H9 (cell line): ENCODE data around the gene PLXNA1. TPM values are rescaled to one million over a fixed set of nuclear protein-coding genes. Genes with fewer than 3 reads are reported as not detected.

Source experiments
- DNase-seq: peaks from one replicate; pipeline ENCODE4 v3.0.0-alpha.2; 2017
- H2AFZ ChIP-seq: one replicate; pipeline ENCODE4 v1.6.1; 2013; ENCODE audit warnings: mild to moderate bottlenecking, low read length, control low read depth, moderate library complexity
- H2AK5ac ChIP-seq: 2 replicates; pipeline ENCODE4 v1.6.1; 2013; ENCODE audit warnings: low read length, control low read depth, mixed read lengths; ENCODE audit not compliant: insufficient read length
- H2BK120ac ChIP-seq: one replicate; pipeline ENCODE4 v1.6.1; 2013; ENCODE audit warnings: low read depth, mild to moderate bottlenecking, low read length, control low read depth, inconsistent platforms; ENCODE audit not compliant: poor library complexity, severe bottlenecking
- H2BK12ac ChIP-seq: 2 replicates; pipeline ENCODE4 v1.6.1; 2013; ENCODE audit warnings: low read length, control low read depth, mixed read lengths, low read depth; ENCODE audit not compliant: insufficient read length
- H2BK15ac ChIP-seq: 2 replicates; pipeline ENCODE4 v1.6.1; 2013; ENCODE audit warnings: low read depth, low read length, control low read depth
- H2BK20ac ChIP-seq: one replicate; pipeline ENCODE4 v1.6.1; 2013; ENCODE audit warnings: low read depth, mild to moderate bottlenecking, low read length, control low read depth, inconsistent platforms; ENCODE audit not compliant: poor library complexity, severe bottlenecking
- H2BK5ac ChIP-seq: 2 replicates; pipeline ENCODE4 v1.6.1; 2013; ENCODE audit warnings: low read length, control low read depth, mixed read lengths; ENCODE audit not compliant: insufficient read length
- H3K14ac ChIP-seq: 2 replicates; pipeline ENCODE4 v1.6.1; 2013; ENCODE audit warnings: low read length, control low read depth; ENCODE audit not compliant: insufficient read depth
- H3K18ac ChIP-seq: 2 replicates; pipeline ENCODE4 v1.6.1; 2013; ENCODE audit warnings: low read depth, mild to moderate bottlenecking, mixed read lengths, low read length, control low read depth; ENCODE audit not compliant: insufficient read length
- H3K23ac ChIP-seq: 2 replicates; pipeline ENCODE4 v1.6.1; 2013; ENCODE audit warnings: low read length, control low read depth, mixed read lengths, low read depth; ENCODE audit not compliant: insufficient read length
- H3K23me2 ChIP-seq: 2 replicates; pipeline ENCODE4 v1.6.1; 2013; ENCODE audit warnings: low read depth, mild to moderate bottlenecking, mixed read lengths, low read length, control low read depth; ENCODE audit not compliant: insufficient read length, poor library complexity, severe bottlenecking
- H3K27ac ChIP-seq: 2 replicates; pipeline ENCODE4 v1.5.1; 2013; ENCODE audit warnings: low read length, control low read depth, mixed read lengths, low read depth; ENCODE audit not compliant: insufficient read length
- H3K27me3 ChIP-seq: 2 replicates; pipeline ENCODE4 v1.6.1; 2013; ENCODE audit warnings: low read length, control low read depth, inconsistent platforms; ENCODE audit not compliant: insufficient read depth
- H3K4ac ChIP-seq: 2 replicates; pipeline ENCODE4 v1.6.1; 2013; ENCODE audit warnings: low read depth, mild to moderate bottlenecking, control low read depth, inconsistent platforms, low read length, moderate library complexity
- H3K4me1 ChIP-seq: 2 replicates; pipeline ENCODE4 v1.6.1; 2013; ENCODE audit warnings: low read length, control low read depth, inconsistent platforms; ENCODE audit not compliant: insufficient read depth
- H3K4me2 ChIP-seq: 2 replicates; pipeline ENCODE4 v1.6.1; 2013; ENCODE audit warnings: low read length, control low read depth, mixed read lengths; ENCODE audit not compliant: insufficient read length, insufficient read depth
- H3K56ac ChIP-seq: 2 replicates; pipeline ENCODE4 v1.6.1; 2013; ENCODE audit warnings: low read depth, mild to moderate bottlenecking, mixed read lengths, low read length, control low read depth; ENCODE audit not compliant: insufficient read length
- H3K79me1 ChIP-seq: 2 replicates; pipeline ENCODE4 v1.6.1; 2013; ENCODE audit warnings: low read depth, mild to moderate bottlenecking, moderate library complexity, low read length, control low read depth, inconsistent platforms; ENCODE audit not compliant: insufficient read depth, poor library complexity, severe bottlenecking
- H3K79me2 ChIP-seq: 2 replicates; pipeline ENCODE4 v1.6.1; 2013; ENCODE audit warnings: low read length, control low read depth, inconsistent platforms; ENCODE audit not compliant: insufficient read depth
- H3K9ac ChIP-seq: 2 replicates; pipeline ENCODE4 v1.6.1; 2013; ENCODE audit warnings: low read length, control low read depth, mixed read lengths; ENCODE audit not compliant: insufficient read length; ENCODE audit errors: extremely low read depth
- H3K9me3 ChIP-seq: one replicate; pipeline ENCODE4 v1.6.1; 2013; ENCODE audit warnings: low read depth, low read length, inconsistent platforms; ENCODE audit not compliant: control insufficient read depth
- H3T11ph ChIP-seq: one replicate; pipeline ENCODE4 v1.6.1; 2013; ENCODE audit warnings: mild to moderate bottlenecking, low read length, control low read depth, inconsistent platforms
- H4K20me1 ChIP-seq: one replicate; pipeline ENCODE4 v1.6.1; 2013; ENCODE audit not compliant: control insufficient read depth, insufficient read length, insufficient read depth
- H4K5ac ChIP-seq: 2 replicates; pipeline ENCODE4 v1.6.1; 2013; ENCODE audit warnings: low read depth, mild to moderate bottlenecking, mixed read lengths, low read length, control low read depth; ENCODE audit not compliant: insufficient read length
- H4K8ac ChIP-seq: replicated peaks from 2 replicates; pipeline ENCODE4 v1.6.1; 2013; ENCODE audit warnings: low read length, control low read depth, mixed read lengths, low read depth; ENCODE audit not compliant: insufficient read length
- H4K91ac ChIP-seq: 2 replicates; pipeline ENCODE4 v1.6.1; 2013; ENCODE audit warnings: low read depth, mild to moderate bottlenecking, moderate library complexity, mixed read lengths, low read length, control low read depth; ENCODE audit not compliant: insufficient read length
- H3K27ac Mint-ChIP-seq, 3 experiments: 2 replicates in 2 of 3; 3 replicates in 1 of 3; pipeline ENCODE4 v1.8.0; 2020 to 2021; ENCODE audit warnings: mixed read lengths in 3 of 3, mild to moderate bottlenecking in 1 of 3, moderate library complexity in 1 of 3
- H3K27me3 Mint-ChIP-seq: 2 replicates; pipeline ENCODE4 v1.8.0; 2021; ENCODE audit warnings: low read depth, mild to moderate bottlenecking, moderate library complexity, mixed read lengths
- H3K36me3 Mint-ChIP-seq, 3 experiments: 2 replicates in 2 of 3; 3 replicates in 1 of 3; pipeline ENCODE4 v1.8.0; 2020 to 2021; ENCODE audit warnings: low read depth in 3 of 3, mixed read lengths in 3 of 3; ENCODE audit not compliant: insufficient read depth in 1 of 3
- H3K4me1 Mint-ChIP-seq, 2 experiments: 2 replicates each; pipeline ENCODE4 v1.8.0; 2020; ENCODE audit warnings: mixed read lengths in 2 of 2
- H3K4me3 Mint-ChIP-seq, 2 experiments: 2 replicates in 1 of 2; 3 replicates in 1 of 2; pipeline ENCODE4 v1.8.0; 2020 to 2021; ENCODE audit warnings: mild to moderate bottlenecking in 2 of 2, mixed read lengths in 2 of 2, moderate library complexity in 1 of 2
- H3K9me3 Mint-ChIP-seq, 2 experiments: 2 replicates in 1 of 2; 3 replicates in 1 of 2; pipeline ENCODE4 v1.8.0; 2020; ENCODE audit warnings: mild to moderate bottlenecking in 2 of 2, mixed read lengths in 2 of 2, moderate library complexity in 1 of 2
- CTCF ChIP-seq: fragments of 200-600 bp; sonication (generic); conservative IDR thresholded peaks from 3 replicates; pipeline ENCODE4 v1.8.0; 2021; ENCODE audit warnings: antibody characterized with exemption, mild to moderate bottlenecking
- WGBS: extraction: QIAGEN DNeasy Blood & Tissue Kit; methylation state at CpG from one replicate; pipeline ENCODE4 v1.1.7; 2013; ENCODE audit warnings: missing lambda C conversion rate, low lambda C conversion rate, mixed read lengths; ENCODE audit not compliant: insufficient read length; ENCODE audit errors: extremely low coverage; 5-methylcytosine and 5-hydroxymethylcytosine counted together
- total RNA-seq: library from RNA; stranded (reverse); gene quantifications from 2 replicates; pipeline ENCODE4 v1.2.1, GENCODE V29; 2021

Gene PLXNA1
- total RNA-seq, 1 experiment from 2014 or later = 42.1 TPM

GRCh38 chr3:127020543-127020942 lies 37.6 kb downstream of the PLXNA1 start:
- H3K4me1 ChIP-seq = no peaks in the 10 kb centered on the region
- DNase-seq = no peak
- no peaks in the 10 kb centered on the region for H3K79me2 ChIP-seq
- H2AK5ac ChIP-seq = no peak overlapping the region
- H3K27ac ChIP-seq = no peak overlapping the region
- H4K91ac ChIP-seq = no peak overlapping the region
- H2BK5ac ChIP-seq = no peak overlapping the region
- peaks cover 16 to 58% (median 56%) of the 10 kb centered on the region in 3 experiments; a peak in 6 of 7 replicates for H3K36me3 Mint-ChIP-seq
- H2AFZ ChIP-seq = no peak overlapping the region
- H2BK20ac ChIP-seq = no peak overlapping the region
- no peak overlapping the region for H3K4me2 ChIP-seq
- H2BK12ac ChIP-seq = no peak overlapping the region
- no peaks in the 10 kb centered on the region for H3K23me2 ChIP-seq
- H2BK120ac ChIP-seq = no peak overlapping the region
- no peak overlapping the region for H4K5ac ChIP-seq
- no CpG with 5 or more reads among the region's 13 CpGs for WGBS
- no peak overlapping the region for H3T11ph ChIP-seq
- no peak overlapping the region for H3K56ac ChIP-seq
- H3K14ac ChIP-seq = no peak overlapping the region
- no peak overlapping the region for H3K23ac ChIP-seq
- no peaks in the 10 kb centered on the region for H3K79me1 ChIP-seq
- H3K27ac Mint-ChIP-seq = no peak overlapping the region
- H3K4me3 Mint-ChIP-seq = no peak overlapping the region
- H4K20me1 ChIP-seq = no peaks in the 10 kb centered on the region
- no peaks in the 10 kb centered on the region for H3K9me3 ChIP-seq
- H3K18ac ChIP-seq = no peak overlapping the region
- no peak overlapping the region for H4K8ac ChIP-seq
- H3K4ac ChIP-seq = no peak overlapping the region
- no peaks in the 10 kb centered on the region for H3K4me1 Mint-ChIP-seq
- H3K27me3 Mint-ChIP-seq = no peaks in the 10 kb centered on the region
- H3K27me3 ChIP-seq = no peaks in the 10 kb centered on the region
- no peaks in the 10 kb centered on the region for H3K9me3 Mint-ChIP-seq
- H2BK15ac ChIP-seq = no peak overlapping the region
- no peak overlapping the region for H3K9ac ChIP-seq
- no peak for TF ChIP-seq CTCF
